Head of caudate nucleus (tissue), 42 donors: ENCODE measurements around the gene NLGN3.
A peak's percentile ranks its signal among the peaks of the same experiment; 100 is the strongest.

Experiments used
- DNase-seq, 42 donors: peaks; one replicate each; pipeline versions ENCODE4 v3.0.0 to v3.0.0-alpha.2; 2020 to 2021; ENCODE audit warnings: mixed read lengths in 7 of 42
- intact Hi-C: fragments of 100-400 bp; cut with DNase I; formaldehyde crosslinking; loops from one replicate; pipeline ENCODE4 v1.15.0; 2022

The NLGN3 gene

GRCh38 chrX:71111921-71112431 lies 32.7 kb upstream of the NLGN3 start:
- no peak for DNase-seq
- intact Hi-C loops = no loop called here

GRCh38 chrX:71117358-71117757 lies 27.3 kb upstream of the NLGN3 start:
- no peak for DNase-seq
- intact Hi-C loops = no loop called here

- DNase-seq = peak; percentile 72 to 93 (median 86)
- intact Hi-C loops = no loop called here
Measured at GRCh38 chrX:71118032-71118984, 26.3 kb upstream of the NLGN3 start, which contains the start of gene MED12. Gene MED12, plus strand, starts transcription at chrX:71118596. Its CDS starts 159 bp downstream, at chrX:71118755.

GRCh38 chrX:71118985-71119535 lies 25.6 kb upstream of the NLGN3 start:
- peak in 5 of 42 donors; percentile 2 to 39 (median 10) for DNase-seq
- intact Hi-C loops = no loop called here

- DNase-seq = no peak
Measured at GRCh38 chrX:71128166-71128833, 16.3 kb upstream of the NLGN3 start.

GRCh38 chrX:71128915-71129765 lies 15.5 kb upstream of the NLGN3 start:
- peak in 41 of 42 donors; percentile 54 to 89 (median 74) for DNase-seq
- intact Hi-C loops = no loop called here

More at GRCh38 chrX:71128166-71128833, 16.3 kb upstream of the NLGN3 start:
- intact Hi-C loops = no loop called here

- intact Hi-C loops = no loop called here
- no peak for DNase-seq
Measured at GRCh38 chrX:71131510-71131909, 13.1 kb upstream of the NLGN3 start.

GRCh38 chrX:71140440-71140839 lies 4.2 kb upstream of the NLGN3 start:
- intact Hi-C loops = no loop called here
- DNase-seq = no peak

GRCh38 chrX:71143508-71143907 lies 1.1 kb upstream of the NLGN3 start:
- intact Hi-C loops = no loop called here
- peak in 34 of 42 donors; percentile 27 to 88 (median 64) for DNase-seq

- DNase-seq = peak in 13 of 42 donors; percentile 28 to 65 (median 48)
Measured at GRCh38 chrX:71147496-71148277, 3.0 kb downstream of the NLGN3 start.

GRCh38 chrX:71148278-71148663 lies 3.6 kb downstream of the NLGN3 start:
- intact Hi-C loops = no loop called here
- no peak for DNase-seq

More at GRCh38 chrX:71147496-71148277, 3.0 kb downstream of the NLGN3 start:
- intact Hi-C loops = no loop called here

- peak in 2 of 42 donors; percentile 1 to 28 for DNase-seq
- intact Hi-C loops = no loop called here
Measured at GRCh38 chrX:71151366-71151765, 6.7 kb downstream of the NLGN3 start.

GRCh38 chrX:71154196-71154595 lies 9.6 kb downstream of the NLGN3 start:
- intact Hi-C loops = no loop called here
- DNase-seq = no peak

- DNase-seq = no peak
- intact Hi-C loops = no loop called here
Measured at GRCh38 chrX:71154641-71155040, 10.0 kb downstream of the NLGN3 start.

GRCh38 chrX:71158603-71159002 lies 14.0 kb downstream of the NLGN3 start:
- intact Hi-C loops = no loop called here
- peak in 3 of 42 donors; percentile 54 to 67 (median 59) for DNase-seq

- no peak for DNase-seq
- intact Hi-C loops = no loop called here
Measured at GRCh38 chrX:71159335-71159734, 14.7 kb downstream of the NLGN3 start.

GRCh38 chrX:71160475-71160874 lies 15.8 kb downstream of the NLGN3 start:
- intact Hi-C loops = no loop called here
- DNase-seq = no peak

GRCh38 chrX:71162981-71163380 lies 18.3 kb downstream of the NLGN3 start:
- intact Hi-C loops = no loop called here
- DNase-seq = peak in 34 of 42 donors; percentile 28 to 83 (median 59)
